ENCODE results near the gene ADGRD2. TPM values are rescaled to one million over a fixed set of nuclear protein-coding genes. Genes with fewer than 3 reads are reported as not detected.
A peak's percentile ranks its signal among the peaks of the same experiment; 100 is the strongest.

The ADGRD2 gene
- total and polyA plus RNA-seq, 9 of the 15 experiments (the other 6 are each of a cell fraction or from before 2014, with no cell fraction given), result not detected

- H3K27ac ChIP-seq (ENCODE audit: extremely low read depth, low read depth, low read length), result no peak overlapping the region
- H3K4me1 ChIP-seq (replicated peaks in 1 of 2; ENCODE audit: control insufficient read depth in 2 of 2, insufficient read depth in 2 of 2, low read length in 2 of 2), result peaks cover 0 to 49% of the 10 kb centered on the region in 2 experiments; a peak in 3 of 5 replicates
- no peaks in the 10 kb centered on the region for H3K36me3 ChIP-seq (ENCODE audit: control insufficient read depth, insufficient read depth, low read length)
- H3K9me3 ChIP-seq (replicated peaks; ENCODE audit: control insufficient read depth, insufficient read depth, low read depth, low read length), result no peaks in the 10 kb centered on the region
- in situ Hi-C loops (cut with MboI) (no loop called here), intact Hi-C loops (cut with micrococcal nuclease) (loop anchor here (5.0 kb wide), 1 partner anchor 56 kb away; no protein-coding TSS in a partner anchor)
- TF ChIP-seq ZNF830 (CRISPR knock-in tag; IDR thresholded peaks at IDR 0.05), result no peak
- TF ChIP-seq ARHGAP35 (IDR thresholded peaks at IDR 0.05; ENCODE audit: partially characterized antibody), result no peak
- no peak for TF ChIP-seq KLF13 (tag; IDR thresholded peaks at IDR 0.05; ENCODE audit: borderline replicate concordance, low read depth)
- TF ChIP-seq NFIC (IDR thresholded peaks at IDR 0.05), result no peak
- no peak for TF ChIP-seq MED1 (CRISPR knock-in tag; IDR thresholded peaks at IDR 0.05; ENCODE audit: borderline replicate concordance)
- TF ChIP-seq PHB (CRISPR knock-in tag; IDR thresholded peaks at IDR 0.05), result no peak
- no peak for TF ChIP-seq TAF9B (IDR thresholded peaks at IDR 0.05; ENCODE audit: partially characterized antibody)
- no peak for TF ChIP-seq ZBTB26 (CRISPR knock-in tag; IDR thresholded peaks at IDR 0.05)
- TF ChIP-seq, protein P1, sequence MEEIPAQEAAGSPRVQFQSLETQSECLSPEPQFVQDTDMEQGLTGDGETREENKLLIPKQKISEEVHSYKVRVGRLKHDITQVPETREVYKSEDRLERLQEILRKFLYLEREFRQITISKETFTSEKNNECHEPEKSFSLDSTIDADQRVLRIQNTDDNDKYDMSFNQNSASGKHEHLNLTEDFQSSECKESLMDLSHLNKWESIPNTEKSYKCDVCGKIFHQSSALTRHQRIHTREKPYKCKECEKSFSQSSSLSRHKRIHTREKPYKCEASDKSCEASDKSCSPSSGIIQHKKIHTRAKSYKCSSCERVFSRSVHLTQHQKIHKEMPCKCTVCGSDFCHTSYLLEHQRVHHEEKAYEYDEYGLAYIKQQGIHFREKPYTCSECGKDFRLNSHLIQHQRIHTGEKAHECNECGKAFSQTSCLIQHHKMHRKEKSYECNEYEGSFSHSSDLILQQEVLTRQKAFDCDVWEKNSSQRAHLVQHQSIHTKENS (CRISPR knock-in tag; IDR thresholded peaks at IDR 0.05), result no peak
- TF ChIP-seq CBX1 (IDR thresholded peaks at IDR 0.05; ENCODE audit: low read depth), result no peak
- no peak for TF ChIP-seq NFXL1 (CRISPR knock-in tag; IDR thresholded peaks at IDR 0.05)
- TF ChIP-seq, protein P2, sequence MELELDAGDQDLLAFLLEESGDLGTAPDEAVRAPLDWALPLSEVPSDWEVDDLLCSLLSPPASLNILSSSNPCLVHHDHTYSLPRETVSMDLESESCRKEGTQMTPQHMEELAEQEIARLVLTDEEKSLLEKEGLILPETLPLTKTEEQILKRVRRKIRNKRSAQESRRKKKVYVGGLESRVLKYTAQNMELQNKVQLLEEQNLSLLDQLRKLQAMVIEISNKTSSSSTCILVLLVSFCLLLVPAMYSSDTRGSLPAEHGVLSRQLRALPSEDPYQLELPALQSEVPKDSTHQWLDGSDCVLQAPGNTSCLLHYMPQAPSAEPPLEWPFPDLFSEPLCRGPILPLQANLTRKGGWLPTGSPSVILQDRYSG (tag; conservative IDR thresholded peaks at IDR 0.05; ENCODE audit: low read depth), result no peak
- TF ChIP-seq CBX2 (IDR thresholded peaks at IDR 0.05; ENCODE audit: insufficient read depth, low read length, poor library complexity, severe bottlenecking), result no peak
- ATAC-seq, result no peak
- H3K4me2 ChIP-seq (ENCODE audit: insufficient read depth, low read length), result no peak overlapping the region
- BruUV-seq (replicated peaks), result no TSS peak
- ChIA-PET CTCF (ENCODE audit: low intra/inter-chr PET ratio) (interaction anchor here (0.5 kb wide), 1 partner anchor 161 kb away, joined by 4 read pairs; no protein-coding TSS in a partner anchor), POLR2A (no interaction called here)
- H3K79me2 ChIP-seq (ENCODE audit: control insufficient read depth, insufficient read depth, low read length), result no peaks in the 10 kb centered on the region
- no peak overlapping the region for H3K4me3 ChIP-seq
- FAIRE-seq, result no peak
- DNase-seq (ENCODE audit: extremely low read depth in 1 of 4, low spot score in 3 of 4), result no peak
- 0 out of 4 replicates have a peak overlapping the region, but pooled peaks of 1 of the 2 experiments have one; percentile 10 for H3K9ac ChIP-seq (ENCODE audit: insufficient read depth in 1 of 2, low read depth in 2 of 2, low read length in 2 of 2)
- 11% methylated on average over 13 of the region's 17 CpGs for WGBS (ENCODE audit: insufficient coverage, low coverage, missing lambda C conversion rate)
- no peaks in the 10 kb centered on the region for H3K9me1 ChIP-seq (ENCODE audit: control insufficient read depth, insufficient read depth, low read length)
- H2AFZ ChIP-seq (ENCODE audit: low read depth, low read length), result no peak overlapping the region
- peaks cover 18% of the 10 kb centered on the region for H4K20me1 ChIP-seq (replicated peaks; ENCODE audit: control insufficient read depth, insufficient read depth, low read length)
- peaks cover 20 to 73% of the 10 kb centered on the region in 2 experiments; a peak in 4 of 5 replicates for H3K27me3 ChIP-seq (ENCODE audit: control insufficient read depth in 2 of 2, insufficient read depth in 2 of 2, low read length in 2 of 2)
Observed at GRCh38 chr9:124481115-124481514, 30.9 kb downstream of the ADGRD2 start.

All from K562 (cell line).